Endothelial cell of umbilical vein (primary cell): ENCODE data around the gene ABCA1. TPM values are rescaled to one million over a fixed set of nuclear protein-coding genes. Genes with fewer than 3 reads are reported as not detected.

Source experiments
- BruUV-seq: library from RNA; stranded (reverse); fragments of 400-500 nt; replicated peaks from 2 replicates; lab custom pipeline; 2021; lab: Mats Ljungman, UMichigan
- CTCF ChIA-PET: fragments of 300-600, 350-600 bp; sonication (Branson Sonifier 250); formaldehyde crosslinking; loops from one replicate; lab custom pipeline; 2021; ENCODE audit warnings: antibody characterized with exemption, inconsistent platforms; lab: Charles Lee
- POLR2A ChIA-PET: fragments of 300-600, 350-600 bp; sonication (Branson Sonifier 250); formaldehyde crosslinking; loops from one replicate; lab custom pipeline; 2021; ENCODE audit warnings: antibody characterized with exemption, inconsistent platforms; lab: Charles Lee
- DNase-seq: peaks from one replicate; pipeline ENCODE4 v3.0.0-alpha.2; 2011; ENCODE audit warnings: low read depth, low spot score
- FAIRE-seq: peaks from 2 replicates; lab custom pipeline; 2011; peaks lifted over from hg19 to GRCh38; lab: Jason Lieb, UNC
- H2AFZ ChIP-seq: 2 replicates; pipeline ENCODE4 v1.6.0; 2012; ENCODE audit warnings: low read depth, low read length, control low read depth, inconsistent platforms
- H3K27ac ChIP-seq: 2 replicates; pipeline ENCODE4 v1.5.1; 2011; ENCODE audit warnings: low read depth, mild to moderate bottlenecking, control low read depth, low read length, moderate library complexity; ENCODE audit not compliant: insufficient read depth
- H3K27me3 ChIP-seq, 2 experiments: 2 replicates each; pipeline versions ENCODE4 v1.6.0 to v1.6.1; 2011; ENCODE audit warnings: low read length in 2 of 2, mixed read lengths in 1 of 2; ENCODE audit not compliant: control insufficient read depth in 2 of 2, insufficient read depth in 2 of 2
- H3K36me3 ChIP-seq, 2 experiments: 2 replicates in 1 of 2; 3 replicates in 1 of 2; pipeline ENCODE4 v1.5.1; 2011; ENCODE audit warnings: low read length in 2 of 2, mild to moderate bottlenecking in 1 of 2, moderate library complexity in 1 of 2; ENCODE audit not compliant: control insufficient read depth in 2 of 2, insufficient read depth in 2 of 2; ENCODE audit errors: extremely low read depth in 1 of 2
- H3K4me1 ChIP-seq: 3 replicates; pipeline ENCODE4 v1.5.1; 2011; ENCODE audit warnings: mild to moderate bottlenecking, low read length; ENCODE audit not compliant: control insufficient read depth, insufficient read depth; ENCODE audit errors: extremely low read depth
- H3K4me2 ChIP-seq: 2 replicates; pipeline ENCODE4 v1.6.1; 2011; ENCODE audit warnings: low read length, control low read depth, mixed read lengths; ENCODE audit not compliant: insufficient read depth
- H3K4me3 ChIP-seq, 3 experiments: fragments of 200-600 bp in 1 of 3; sonication (generic), shearing (Covaris generic) in 1 of 3; replicated peaks in 1 of 3; 2 replicates each; pipeline ENCODE4 v1.5.1; 2011 to 2016; ENCODE audit warnings: control low read depth in 3 of 3, low read length in 3 of 3, mild to moderate bottlenecking in 2 of 3, inconsistent platforms in 1 of 3, low read depth in 1 of 3, moderate library complexity in 1 of 3; ENCODE audit not compliant: insufficient read depth in 1 of 3
- H3K79me2 ChIP-seq: 2 replicates; pipeline ENCODE4 v1.6.0; 2012; ENCODE audit warnings: low read length, inconsistent platforms; ENCODE audit not compliant: control insufficient read depth, insufficient read depth
- H3K9ac ChIP-seq: replicated peaks from 2 replicates; pipeline ENCODE3; 2011; ENCODE audit warnings: low read length, control low read depth; ENCODE audit not compliant: insufficient read depth; ENCODE audit errors: extremely low read depth
- H3K9me1 ChIP-seq: replicated peaks from 3 replicates; pipeline ENCODE4 v1.6.0; 2011; ENCODE audit warnings: mild to moderate bottlenecking, low read length; ENCODE audit not compliant: control insufficient read depth, insufficient read depth; ENCODE audit errors: extremely low read depth
- H3K9me3 ChIP-seq: replicated peaks from 2 replicates; pipeline ENCODE4 v1.5.1; 2012; ENCODE audit warnings: low read length, inconsistent platforms; ENCODE audit not compliant: control insufficient read depth, insufficient read depth
- H4K20me1 ChIP-seq: replicated peaks from 2 replicates; pipeline ENCODE3; 2011; ENCODE audit warnings: mild to moderate bottlenecking, low read length; ENCODE audit not compliant: control insufficient read depth, insufficient read depth; ENCODE audit errors: extremely low read depth
- EZH2 ChIP-seq: IDR thresholded peaks from 2 replicates; pipeline ENCODE4 v1.6.1; 2012; ENCODE audit warnings: borderline replicate concordance, low read depth, mild to moderate bottlenecking, moderate library complexity, low read length, inconsistent platforms; ENCODE audit not compliant: severe bottlenecking
- FOS ChIP-seq: IDR thresholded peaks from 2 replicates; pipeline ENCODE4 v1.6.1; 2011; ENCODE audit warnings: mild to moderate bottlenecking, low read length, moderate library complexity, borderline replicate concordance; ENCODE audit not compliant: insufficient read depth
- GATA2 ChIP-seq: IDR thresholded peaks from 2 replicates; pipeline ENCODE4 v1.7.0; 2011; ENCODE audit warnings: low read depth, mild to moderate bottlenecking, moderate library complexity, mixed read lengths, low read length; ENCODE audit not compliant: insufficient read length, insufficient read depth
- JUN ChIP-seq: IDR thresholded peaks from 2 replicates; pipeline ENCODE4 v1.6.1; 2011; ENCODE audit warnings: borderline replicate concordance, low read depth; ENCODE audit not compliant: insufficient read length, insufficient read depth
- MYC ChIP-seq: IDR thresholded peaks from one replicate; pipeline ENCODE4 v1.6.1; 2011; ENCODE audit warnings: mild to moderate bottlenecking, low read depth, low read length
- POLR2A ChIP-seq: IDR thresholded peaks from 2 replicates; pipeline ENCODE4 v1.6.1; 2012; ENCODE audit warnings: low read depth, mild to moderate bottlenecking, control low read depth, low read length
- POLR2AphosphoS5 ChIP-seq: IDR thresholded peaks from 2 replicates; pipeline ENCODE4 v1.6.1; 2012; ENCODE audit warnings: low read depth, mild to moderate bottlenecking, control low read depth, low read length, moderate library complexity; ENCODE audit not compliant: insufficient read depth
- dilution Hi-C: fragments of 300-500 bp; cut with MboI; formaldehyde crosslinking; loops from one replicate; pipeline ENCODE4 v1.15.0; 2019; ENCODE audit warnings: low sequenced_read_pairs; ENCODE audit not compliant: extremely low pct_ligation_motif_present
- intact Hi-C: fragments of 100-400 bp; cut with micrococcal nuclease; formaldehyde crosslinking; loops from one replicate; pipeline ENCODE4 v1.10.0; 2022
- polyA plus RNA-seq, 4 experiments: library from polyadenylated mRNA; depleted of rRNA in 3 of 4; stranded (reverse) in 3 of 4; unstranded in 1 of 4; fragments of >200 nt; gene quantifications; 2 replicates each; pipeline versions ENCODE4 v1.2.1 to v1.2.3, GENCODE V29; 2011 to 2012; ENCODE audit warnings: missing spikeins in 1 of 4
- total RNA-seq: library from RNA; stranded (reverse); gene quantifications from 2 replicates; pipeline ENCODE4 v1.2.3, GENCODE V29; 2021
- TF ChIP-seq, protein P1 (sequence below), 2 donors: IDR thresholded peaks; 1 replicate in 1 of 2; 2 replicates in 1 of 2; pipeline ENCODE4 v1.5.1; 2011; ENCODE audit warnings: low read length in 2 of 2, mild to moderate bottlenecking in 2 of 2, moderate library complexity in 2 of 2, control low read depth in 1 of 2, inconsistent platforms in 1 of 2, low read depth in 1 of 2; ENCODE audit not compliant: insufficient read depth in 1 of 2; ENCODE audit errors: extremely low read depth in 1 of 2
- TF ChIP-seq, protein P2 (sequence below): IDR thresholded peaks from 2 replicates; pipeline ENCODE4 v1.6.1; 2011; ENCODE audit not compliant: insufficient read depth, insufficient read length

ABCA1 gene
- total and polyA plus RNA-seq, 2 donors (not counting 3 experiments of a cell fraction or from before 2014, with no cell fraction given), result 2.4 to 9.8 TPM

GRCh38 chr9:104844710-104845109 is 83.2 kb downstream of the ABCA1 start:
- Histone ChIP-seq H4K20me1 (no peaks in the 10 kb centered on the region), H3K4me1 (no peaks in the 10 kb centered on the region), H3K9me1 (no peaks in the 10 kb centered on the region), H2AFZ (no peak overlapping the region), H3K36me3 (no peaks in the 10 kb centered on the region), H3K27ac (no peak overlapping the region), H3K9ac (no peak overlapping the region), H3K4me2 (no peak overlapping the region), H3K9me3 (no peaks in the 10 kb centered on the region), H3K4me3 (no peak overlapping the region), H3K27me3 (no peaks in the 10 kb centered on the region), H3K79me2 (no peaks in the 10 kb centered on the region)
- TF ChIP-seq JUN (no peak), MYC (no peak), POLR2A (no peak), FOS (no peak), POLR2AphosphoS5 (no peak), GATA2 (no peak), EZH2 (no peak)
- TF ChIP-seq, protein P1, sequence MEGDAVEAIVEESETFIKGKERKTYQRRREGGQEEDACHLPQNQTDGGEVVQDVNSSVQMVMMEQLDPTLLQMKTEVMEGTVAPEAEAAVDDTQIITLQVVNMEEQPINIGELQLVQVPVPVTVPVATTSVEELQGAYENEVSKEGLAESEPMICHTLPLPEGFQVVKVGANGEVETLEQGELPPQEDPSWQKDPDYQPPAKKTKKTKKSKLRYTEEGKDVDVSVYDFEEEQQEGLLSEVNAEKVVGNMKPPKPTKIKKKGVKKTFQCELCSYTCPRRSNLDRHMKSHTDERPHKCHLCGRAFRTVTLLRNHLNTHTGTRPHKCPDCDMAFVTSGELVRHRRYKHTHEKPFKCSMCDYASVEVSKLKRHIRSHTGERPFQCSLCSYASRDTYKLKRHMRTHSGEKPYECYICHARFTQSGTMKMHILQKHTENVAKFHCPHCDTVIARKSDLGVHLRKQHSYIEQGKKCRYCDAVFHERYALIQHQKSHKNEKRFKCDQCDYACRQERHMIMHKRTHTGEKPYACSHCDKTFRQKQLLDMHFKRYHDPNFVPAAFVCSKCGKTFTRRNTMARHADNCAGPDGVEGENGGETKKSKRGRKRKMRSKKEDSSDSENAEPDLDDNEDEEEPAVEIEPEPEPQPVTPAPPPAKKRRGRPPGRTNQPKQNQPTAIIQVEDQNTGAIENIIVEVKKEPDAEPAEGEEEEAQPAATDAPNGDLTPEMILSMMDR (IDR thresholded peaks at IDR 0.05; ENCODE audit: extremely low read depth in 1 of 2, insufficient read depth in 1 of 2, low read depth in 1 of 2, low read length in 2 of 2), result no peak
- TF ChIP-seq, protein P2, sequence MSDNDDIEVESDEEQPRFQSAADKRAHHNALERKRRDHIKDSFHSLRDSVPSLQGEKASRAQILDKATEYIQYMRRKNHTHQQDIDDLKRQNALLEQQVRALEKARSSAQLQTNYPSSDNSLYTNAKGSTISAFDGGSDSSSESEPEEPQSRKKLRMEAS, result no peak
- DNase-seq (no peak), FAIRE-seq (no peak)
- BruUV-seq, result no TSS peak
- dilution Hi-C loops, result no loop called here
- intact Hi-C loops, result no loop called here
- ChIA-PET POLR2A (no interaction called here), CTCF (interaction anchor here (0.9 to 2.3 kb wide), 2 partner anchors 18 to 19 kb away, joined by 4 to 10 read pairs; no protein-coding TSS in a partner anchor)
